ENCODE data around the gene NARS2. TPM values are rescaled to one million over a fixed set of nuclear protein-coding genes. Genes with fewer than 3 reads are reported as not detected.

Gene NARS2
- total RNA-seq, 1 donor from 2014 or later = 24.7 TPM

DNA sequence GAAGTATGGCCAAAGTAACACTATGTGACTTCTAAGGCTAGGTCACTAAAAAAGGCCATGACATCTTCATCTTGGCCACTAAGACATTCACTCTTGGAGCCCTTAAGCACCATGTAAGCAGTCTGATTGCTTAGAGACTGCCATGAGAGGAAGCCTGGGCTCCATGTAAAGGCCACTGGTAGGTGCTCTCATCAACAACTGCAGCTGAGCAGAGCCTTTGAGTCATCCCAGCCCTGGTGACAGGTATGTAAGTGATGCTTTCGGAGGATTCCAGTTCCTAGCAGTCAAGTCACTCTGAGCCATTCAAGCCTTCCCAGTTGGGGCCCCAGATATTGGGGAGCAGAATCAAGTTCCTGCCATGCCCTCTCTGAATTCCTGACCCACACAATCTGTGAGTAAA, 183.2 kb downstream of the NARS2 start:
- Mint-ChIP-seq H3K27ac (no peak overlapping the region), H3K36me3 (ENCODE audit: insufficient read depth) (peaks cover 7% of the 10 kb centered on the region), H3K9me3 (ENCODE audit: low read depth) (peaks cover 1% of the 10 kb centered on the region), H3K27me3 (no peaks in the 10 kb centered on the region), H3K4me3 (ENCODE audit: low read depth) (no peak overlapping the region), H3K4me1 (ENCODE audit: low read depth) (peaks cover 5% of the 10 kb centered on the region)
- TF ChIP-seq, protein P1, sequence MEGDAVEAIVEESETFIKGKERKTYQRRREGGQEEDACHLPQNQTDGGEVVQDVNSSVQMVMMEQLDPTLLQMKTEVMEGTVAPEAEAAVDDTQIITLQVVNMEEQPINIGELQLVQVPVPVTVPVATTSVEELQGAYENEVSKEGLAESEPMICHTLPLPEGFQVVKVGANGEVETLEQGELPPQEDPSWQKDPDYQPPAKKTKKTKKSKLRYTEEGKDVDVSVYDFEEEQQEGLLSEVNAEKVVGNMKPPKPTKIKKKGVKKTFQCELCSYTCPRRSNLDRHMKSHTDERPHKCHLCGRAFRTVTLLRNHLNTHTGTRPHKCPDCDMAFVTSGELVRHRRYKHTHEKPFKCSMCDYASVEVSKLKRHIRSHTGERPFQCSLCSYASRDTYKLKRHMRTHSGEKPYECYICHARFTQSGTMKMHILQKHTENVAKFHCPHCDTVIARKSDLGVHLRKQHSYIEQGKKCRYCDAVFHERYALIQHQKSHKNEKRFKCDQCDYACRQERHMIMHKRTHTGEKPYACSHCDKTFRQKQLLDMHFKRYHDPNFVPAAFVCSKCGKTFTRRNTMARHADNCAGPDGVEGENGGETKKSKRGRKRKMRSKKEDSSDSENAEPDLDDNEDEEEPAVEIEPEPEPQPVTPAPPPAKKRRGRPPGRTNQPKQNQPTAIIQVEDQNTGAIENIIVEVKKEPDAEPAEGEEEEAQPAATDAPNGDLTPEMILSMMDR (IDR thresholded peaks at IDR 0.05; ENCODE audit: unreplicated experiment) = no peak
- DNase-seq (ENCODE audit: low spot score, unreplicated experiment) = no peak

DNA sequence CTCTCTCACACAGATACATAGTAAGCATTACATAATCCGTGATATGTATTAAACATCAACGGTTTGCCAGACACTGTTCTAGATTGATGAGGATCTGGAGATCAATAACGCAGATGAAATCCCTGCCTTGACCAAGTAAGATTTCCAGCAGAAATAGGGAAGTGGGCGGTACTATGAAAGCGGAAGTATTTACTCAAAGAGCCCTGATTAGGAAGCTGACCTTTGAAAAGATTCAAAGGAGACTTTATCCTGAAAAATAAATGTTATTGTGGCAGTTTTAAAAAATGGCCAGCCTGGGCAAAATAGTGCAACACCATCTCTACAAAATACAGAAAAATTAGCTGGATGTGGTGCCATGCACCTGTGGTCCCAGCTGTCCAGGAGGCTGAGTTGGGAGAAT, 183.9 kb downstream of the NARS2 start:
- no peak for DNase-seq (ENCODE audit: low spot score, unreplicated experiment)
- Mint-ChIP-seq H3K27me3 (no peaks in the 10 kb centered on the region), H3K4me3 (ENCODE audit: low read depth) (no peak overlapping the region), H3K9me3 (ENCODE audit: low read depth) (peaks cover 7% of the 10 kb centered on the region), H3K36me3 (ENCODE audit: insufficient read depth) (peaks cover 13% of the 10 kb centered on the region), H3K4me1 (ENCODE audit: low read depth) (peaks cover 4% of the 10 kb centered on the region), H3K27ac (no peak overlapping the region)
- TF ChIP-seq, protein P1 (IDR thresholded peaks at IDR 0.05; ENCODE audit: unreplicated experiment) = no peak

DNA sequence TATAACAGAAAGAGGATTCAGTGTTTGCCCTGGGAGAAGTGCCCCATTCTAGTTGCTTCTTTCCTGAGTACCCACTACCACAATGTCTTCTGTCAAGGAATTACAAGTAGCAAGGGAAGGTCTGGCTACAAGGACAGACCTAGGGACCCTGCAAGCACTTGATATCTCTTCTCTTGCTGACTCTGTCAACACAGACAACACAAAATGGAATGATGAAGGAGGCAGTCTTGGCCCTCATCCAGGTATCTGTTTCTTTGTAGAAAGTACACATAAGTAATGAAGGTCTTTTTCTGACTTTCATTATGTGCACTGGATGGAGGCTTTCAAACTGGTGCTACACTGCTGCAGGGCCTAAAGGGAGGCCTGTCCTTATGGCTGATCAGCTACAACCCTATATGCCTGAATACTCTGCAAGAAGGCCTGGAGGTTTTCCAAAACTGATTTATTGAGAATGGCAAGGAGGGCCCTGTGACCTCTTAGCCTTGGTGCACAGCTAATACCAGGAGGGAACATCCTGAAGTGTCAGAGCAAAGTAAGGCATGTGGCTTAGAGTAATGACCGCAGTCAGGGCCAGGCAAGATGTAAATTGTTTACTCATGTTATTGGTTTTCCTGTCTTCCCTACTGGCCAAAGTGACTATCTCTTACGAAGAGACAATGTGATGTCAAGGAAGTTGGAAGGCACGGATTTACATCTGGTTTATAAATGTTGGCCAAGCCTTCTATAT, 188.3 kb downstream of the NARS2 start:
- Mint-ChIP-seq H3K27me3 (no peaks in the 10 kb centered on the region), H3K9me3 (ENCODE audit: low read depth) (peaks cover 27% of the 10 kb centered on the region), H3K4me3 (ENCODE audit: low read depth) (no peak overlapping the region), H3K36me3 (ENCODE audit: insufficient read depth) (peaks cover 31% of the 10 kb centered on the region), H3K27ac (no peak overlapping the region), H3K4me1 (ENCODE audit: low read depth) (peaks cover 6% of the 10 kb centered on the region)
- no peak for DNase-seq (ENCODE audit: low spot score, unreplicated experiment)
- TF ChIP-seq, protein P1 (IDR thresholded peaks at IDR 0.05; ENCODE audit: unreplicated experiment) = no peak

Other genes with a start within 250 kb of the NARS2 start
- gene GAB2, start 157.0 kb downstream of the NARS2 start, total RNA-seq = 33.6 and 37.6 TPM in 2 replicates